ENCODE measurements around the gene DDTL. TPM values are rescaled to one million over a fixed set of nuclear protein-coding genes. Genes with fewer than 3 reads are reported as not detected.

The DDTL gene
- total and polyA plus RNA-seq, 2 donors (not counting 3 experiments of a cell fraction or from before 2014, with no cell fraction given) = 0.57 to 2.7 TPM

- no peak overlapping the region for H2AFZ ChIP-seq (ENCODE audit: low read depth, low read length)
- no peak overlapping the region for H3K27ac ChIP-seq (ENCODE audit: insufficient read depth, low read depth, low read length)
- CTCF ChIA-PET = no interaction called here
- no TSS peak for BruUV-seq (replicated peaks)
- no peaks in the 10 kb centered on the region for H3K4me1 ChIP-seq (ENCODE audit: control insufficient read depth, extremely low read depth, insufficient read depth, low read length)
- H3K27me3 ChIP-seq (ENCODE audit: control insufficient read depth in 2 of 2, insufficient read depth in 2 of 2, low read length in 2 of 2) = no peaks in the 10 kb centered on the region
- H3K79me2 ChIP-seq (ENCODE audit: control insufficient read depth, insufficient read depth, low read length) = no peaks in the 10 kb centered on the region
- POLR2A ChIA-PET = no interaction called here
- intact Hi-C loops (cut with micrococcal nuclease) = no loop called here
- no peaks in the 10 kb centered on the region for H3K9me1 ChIP-seq (replicated peaks; ENCODE audit: control insufficient read depth, extremely low read depth, insufficient read depth, low read length)
- peaks cover 0 to 2% of the 10 kb centered on the region in 2 experiments for H3K36me3 ChIP-seq (ENCODE audit: control insufficient read depth in 2 of 2, extremely low read depth in 1 of 2, insufficient read depth in 2 of 2, low read length in 2 of 2)
- FAIRE-seq (no peak), DNase-seq (ENCODE audit: low read depth, low spot score) (no peak)
- no peak overlapping the region for H3K4me3 ChIP-seq (replicated peaks in 1 of 3; ENCODE audit: insufficient read depth in 1 of 3, low read depth in 1 of 3, low read length in 3 of 3)
- no peak overlapping the region for H3K4me2 ChIP-seq (ENCODE audit: insufficient read depth, low read length)
- H3K9me3 ChIP-seq (replicated peaks; ENCODE audit: control insufficient read depth, insufficient read depth, low read length) = peaks cover 3% of the 10 kb centered on the region
- H3K9ac ChIP-seq (replicated peaks; ENCODE audit: extremely low read depth, insufficient read depth, low read length) = no peak overlapping the region
- H4K20me1 ChIP-seq (replicated peaks; ENCODE audit: control insufficient read depth, extremely low read depth, insufficient read depth, low read length) = no peaks in the 10 kb centered on the region
- TF ChIP-seq POLR2AphosphoS5 (IDR thresholded peaks at IDR 0.05; ENCODE audit: insufficient read depth, low read depth, low read length) (no peak), JUN (IDR thresholded peaks at IDR 0.05; ENCODE audit: borderline replicate concordance, insufficient read depth, insufficient read length, low read depth) (no peak), POLR2A (IDR thresholded peaks at IDR 0.05; ENCODE audit: low read depth, low read length) (no peak), MYC (IDR thresholded peaks at IDR 0.05; ENCODE audit: low read depth, low read length) (no peak), EZH2 (IDR thresholded peaks at IDR 0.05; ENCODE audit: borderline replicate concordance, low read depth, low read length, severe bottlenecking) (no peak), FOS (IDR thresholded peaks at IDR 0.05; ENCODE audit: borderline replicate concordance, insufficient read depth, low read length) (no peak), GATA2 (IDR thresholded peaks at IDR 0.05; ENCODE audit: insufficient read depth, insufficient read length, low read depth, low read length) (no peak)
- TF ChIP-seq, protein P1, sequence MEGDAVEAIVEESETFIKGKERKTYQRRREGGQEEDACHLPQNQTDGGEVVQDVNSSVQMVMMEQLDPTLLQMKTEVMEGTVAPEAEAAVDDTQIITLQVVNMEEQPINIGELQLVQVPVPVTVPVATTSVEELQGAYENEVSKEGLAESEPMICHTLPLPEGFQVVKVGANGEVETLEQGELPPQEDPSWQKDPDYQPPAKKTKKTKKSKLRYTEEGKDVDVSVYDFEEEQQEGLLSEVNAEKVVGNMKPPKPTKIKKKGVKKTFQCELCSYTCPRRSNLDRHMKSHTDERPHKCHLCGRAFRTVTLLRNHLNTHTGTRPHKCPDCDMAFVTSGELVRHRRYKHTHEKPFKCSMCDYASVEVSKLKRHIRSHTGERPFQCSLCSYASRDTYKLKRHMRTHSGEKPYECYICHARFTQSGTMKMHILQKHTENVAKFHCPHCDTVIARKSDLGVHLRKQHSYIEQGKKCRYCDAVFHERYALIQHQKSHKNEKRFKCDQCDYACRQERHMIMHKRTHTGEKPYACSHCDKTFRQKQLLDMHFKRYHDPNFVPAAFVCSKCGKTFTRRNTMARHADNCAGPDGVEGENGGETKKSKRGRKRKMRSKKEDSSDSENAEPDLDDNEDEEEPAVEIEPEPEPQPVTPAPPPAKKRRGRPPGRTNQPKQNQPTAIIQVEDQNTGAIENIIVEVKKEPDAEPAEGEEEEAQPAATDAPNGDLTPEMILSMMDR (IDR thresholded peaks at IDR 0.05; ENCODE audit: extremely low read depth in 1 of 2, insufficient read depth in 1 of 2, low read depth in 1 of 2, low read length in 2 of 2) = no peak
- TF ChIP-seq, protein P2, sequence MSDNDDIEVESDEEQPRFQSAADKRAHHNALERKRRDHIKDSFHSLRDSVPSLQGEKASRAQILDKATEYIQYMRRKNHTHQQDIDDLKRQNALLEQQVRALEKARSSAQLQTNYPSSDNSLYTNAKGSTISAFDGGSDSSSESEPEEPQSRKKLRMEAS (IDR thresholded peaks at IDR 0.05; ENCODE audit: insufficient read depth, insufficient read length) = no peak
- dilution Hi-C loops (cut with MboI; ENCODE audit: extremely low pct_ligation_motif_present, low sequenced_read_pairs) = no loop called here
Measured at GRCh38 chr22:23925020-23925606, 41.6 kb upstream of the DDTL start.
